Neural crest cell (in vitro differentiated cells): ENCODE measurements around the gene TMEM212. TPM values are rescaled to one million over a fixed set of nuclear protein-coding genes. Genes with fewer than 3 reads are reported as not detected.

ENCODE experiments used
- DNase-seq: peaks from one replicate; pipeline ENCODE4 v3.0.0; 2021; ENCODE audit warnings: low read depth, mixed read lengths, low spot score
- H3K27ac Mint-ChIP-seq: one replicate; pipeline ENCODE4 v1.8.0; 2021; ENCODE audit warnings: mild to moderate bottlenecking, mixed read lengths; ENCODE audit not compliant: unreplicated experiment
- H3K27me3 Mint-ChIP-seq: 2 replicates; pipeline ENCODE4 v1.8.0; 2021; ENCODE audit warnings: low read depth, mild to moderate bottlenecking, mixed read lengths
- H3K36me3 Mint-ChIP-seq: 2 replicates; pipeline ENCODE4 v1.8.0; 2021; ENCODE audit warnings: low read depth, mild to moderate bottlenecking, mixed read lengths
- H3K4me1 Mint-ChIP-seq: 2 replicates; pipeline ENCODE4 v1.8.0; 2021; ENCODE audit warnings: mixed read lengths
- H3K4me3 Mint-ChIP-seq: one replicate; pipeline ENCODE4 v1.8.0; 2021; ENCODE audit warnings: mild to moderate bottlenecking, mixed read lengths
- H3K9me3 Mint-ChIP-seq: 2 replicates; pipeline ENCODE4 v1.8.0; 2021; ENCODE audit warnings: mixed read lengths
- total RNA-seq: library from RNA; stranded (reverse); gene quantifications from 2 replicates; pipeline ENCODE4 v1.2.1, GENCODE V29; 2021
- TF ChIP-seq, protein P1 (sequence below): fragments of 200-600 bp; sonication (generic); conservative IDR thresholded peaks from 2 replicates; pipeline ENCODE4 v1.5.0; 2021; ENCODE audit warnings: antibody characterized with exemption, mild to moderate bottlenecking

The TMEM212 gene
- total RNA-seq, 1 donor from 2014 or later = not detected

DNA sequence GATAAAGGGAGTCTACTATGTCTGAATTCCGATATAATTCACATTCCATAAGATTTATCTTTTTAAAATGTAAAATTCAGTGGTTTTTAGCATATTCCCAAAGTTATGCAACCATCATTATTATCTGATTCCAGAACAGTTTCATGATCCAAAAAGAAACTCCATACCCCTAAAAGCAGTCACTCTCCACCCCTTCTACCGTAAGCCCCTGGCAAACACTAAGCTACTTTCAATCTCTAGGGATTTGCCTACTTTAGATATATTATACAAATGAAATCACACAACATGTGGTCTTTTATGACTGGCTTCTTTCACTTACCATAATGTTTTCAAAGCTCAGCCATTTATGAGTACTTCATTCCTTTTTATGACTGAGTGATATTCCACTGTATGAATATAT is 65.6 kb downstream of the TMEM212 start:
- Mint-ChIP-seq H3K4me3 (no peak overlapping the region), H3K27ac (no peak overlapping the region), H3K27me3 (no peaks in the 10 kb centered on the region), H3K36me3 (peaks cover 4% of the 10 kb centered on the region), H3K9me3 (peaks cover 11% of the 10 kb centered on the region), H3K4me1 (peaks cover 9% of the 10 kb centered on the region)
- TF ChIP-seq, protein P1, sequence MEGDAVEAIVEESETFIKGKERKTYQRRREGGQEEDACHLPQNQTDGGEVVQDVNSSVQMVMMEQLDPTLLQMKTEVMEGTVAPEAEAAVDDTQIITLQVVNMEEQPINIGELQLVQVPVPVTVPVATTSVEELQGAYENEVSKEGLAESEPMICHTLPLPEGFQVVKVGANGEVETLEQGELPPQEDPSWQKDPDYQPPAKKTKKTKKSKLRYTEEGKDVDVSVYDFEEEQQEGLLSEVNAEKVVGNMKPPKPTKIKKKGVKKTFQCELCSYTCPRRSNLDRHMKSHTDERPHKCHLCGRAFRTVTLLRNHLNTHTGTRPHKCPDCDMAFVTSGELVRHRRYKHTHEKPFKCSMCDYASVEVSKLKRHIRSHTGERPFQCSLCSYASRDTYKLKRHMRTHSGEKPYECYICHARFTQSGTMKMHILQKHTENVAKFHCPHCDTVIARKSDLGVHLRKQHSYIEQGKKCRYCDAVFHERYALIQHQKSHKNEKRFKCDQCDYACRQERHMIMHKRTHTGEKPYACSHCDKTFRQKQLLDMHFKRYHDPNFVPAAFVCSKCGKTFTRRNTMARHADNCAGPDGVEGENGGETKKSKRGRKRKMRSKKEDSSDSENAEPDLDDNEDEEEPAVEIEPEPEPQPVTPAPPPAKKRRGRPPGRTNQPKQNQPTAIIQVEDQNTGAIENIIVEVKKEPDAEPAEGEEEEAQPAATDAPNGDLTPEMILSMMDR = no peak
- no peak for DNase-seq

Other genes with a start within 250 kb of the TMEM212 start
- 0.89 and 0.93 TPM in 2 replicates for gene PLD1, start 32.9 kb upstream of the TMEM212 start, total RNA-seq
- 38.2 and 41.5 TPM in 2 replicates for gene FNDC3B, start 196.2 kb downstream of the TMEM212 start, total RNA-seq